Progenitor cell of endocrine pancreas (in vitro differentiated cells): ENCODE measurements around the gene FCHSD2. TPM values are rescaled to one million over a fixed set of nuclear protein-coding genes. Genes with fewer than 3 reads are reported as not detected.

Experiments
- DNase-seq: peaks from one replicate; pipeline ENCODE4 v3.0.0; 2021; ENCODE audit warnings: low spot score; ENCODE audit not compliant: unreplicated experiment
- H3K27ac Mint-ChIP-seq: 2 replicates; pipeline ENCODE4 v1.8.0; 2021; ENCODE audit warnings: mild to moderate bottlenecking, moderate library complexity, mixed read lengths
- H3K27me3 Mint-ChIP-seq: 2 replicates; pipeline ENCODE4 v1.8.0; 2021; ENCODE audit warnings: mixed read lengths
- H3K36me3 Mint-ChIP-seq: 2 replicates; pipeline ENCODE4 v1.8.0; 2022; ENCODE audit warnings: mixed read lengths; ENCODE audit not compliant: insufficient read depth
- H3K4me1 Mint-ChIP-seq: 2 replicates; pipeline ENCODE4 v1.8.0; 2021; ENCODE audit warnings: low read depth, mixed read lengths
- H3K4me3 Mint-ChIP-seq: 2 replicates; pipeline ENCODE4 v1.8.0; 2021; ENCODE audit warnings: low read depth, mild to moderate bottlenecking, moderate library complexity, mixed read lengths
- H3K9me3 Mint-ChIP-seq: 2 replicates; pipeline ENCODE4 v1.8.0; 2021; ENCODE audit warnings: low read depth, mixed read lengths
- total RNA-seq: library from RNA; stranded (reverse); gene quantifications from 2 replicates; pipeline ENCODE4 v1.2.1, GENCODE V29; 2021
- TF ChIP-seq, protein P1 (sequence below): fragments of 200-600 bp; sonication (generic); IDR thresholded peaks from one replicate; pipeline ENCODE4 v1.5.0; 2021; ENCODE audit warnings: antibody characterized with exemption, mild to moderate bottlenecking; ENCODE audit not compliant: unreplicated experiment

The FCHSD2 gene
- total RNA-seq, 1 donor from 2014 or later = 35.4 TPM

DNA sequence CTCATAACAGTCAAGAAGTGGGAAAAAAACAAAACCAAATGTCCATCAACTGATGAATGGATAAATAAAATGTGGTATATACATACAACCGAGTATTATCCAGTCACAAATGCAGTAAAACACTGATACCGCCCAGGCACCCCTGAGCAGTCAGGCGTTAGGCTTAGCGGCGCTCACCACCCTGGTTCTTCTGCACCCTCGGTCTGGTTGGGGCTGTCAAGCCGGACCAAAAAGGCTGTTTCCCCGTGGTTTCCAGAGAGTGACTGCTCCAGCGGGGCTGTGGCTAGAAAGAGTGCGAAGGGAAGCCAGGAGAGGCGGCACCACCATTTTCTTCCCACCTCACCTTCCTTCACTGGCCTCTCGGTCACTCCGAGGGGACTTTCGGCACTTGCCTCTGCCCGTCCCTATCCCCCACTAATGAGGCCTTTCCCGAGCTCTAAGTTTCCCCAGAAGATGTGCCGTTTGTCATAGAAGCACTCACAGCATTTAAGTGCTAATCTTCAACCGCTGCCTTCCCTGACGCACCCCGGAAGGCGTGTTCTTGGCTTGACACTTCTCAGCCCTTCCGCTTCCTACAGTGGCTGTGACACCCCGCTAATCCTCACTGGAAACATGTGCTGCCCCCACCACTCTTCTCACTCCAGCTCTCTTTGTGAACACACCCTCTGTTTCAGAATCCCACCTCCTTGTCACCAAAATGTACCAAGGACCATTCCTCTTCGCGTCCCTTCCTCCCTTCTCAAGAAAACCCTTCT is 42.4 kb downstream of the FCHSD2 start:
- Mint-ChIP-seq H3K36me3 (peaks cover 11% of the 10 kb centered on the region), H3K4me3 (no peak overlapping the region), H3K27me3 (no peaks in the 10 kb centered on the region), H3K27ac (no peak overlapping the region), H3K4me1 (no peaks in the 10 kb centered on the region), H3K9me3 (peaks cover 2% of the 10 kb centered on the region)
- DNase-seq = no peak
- TF ChIP-seq, protein P1, sequence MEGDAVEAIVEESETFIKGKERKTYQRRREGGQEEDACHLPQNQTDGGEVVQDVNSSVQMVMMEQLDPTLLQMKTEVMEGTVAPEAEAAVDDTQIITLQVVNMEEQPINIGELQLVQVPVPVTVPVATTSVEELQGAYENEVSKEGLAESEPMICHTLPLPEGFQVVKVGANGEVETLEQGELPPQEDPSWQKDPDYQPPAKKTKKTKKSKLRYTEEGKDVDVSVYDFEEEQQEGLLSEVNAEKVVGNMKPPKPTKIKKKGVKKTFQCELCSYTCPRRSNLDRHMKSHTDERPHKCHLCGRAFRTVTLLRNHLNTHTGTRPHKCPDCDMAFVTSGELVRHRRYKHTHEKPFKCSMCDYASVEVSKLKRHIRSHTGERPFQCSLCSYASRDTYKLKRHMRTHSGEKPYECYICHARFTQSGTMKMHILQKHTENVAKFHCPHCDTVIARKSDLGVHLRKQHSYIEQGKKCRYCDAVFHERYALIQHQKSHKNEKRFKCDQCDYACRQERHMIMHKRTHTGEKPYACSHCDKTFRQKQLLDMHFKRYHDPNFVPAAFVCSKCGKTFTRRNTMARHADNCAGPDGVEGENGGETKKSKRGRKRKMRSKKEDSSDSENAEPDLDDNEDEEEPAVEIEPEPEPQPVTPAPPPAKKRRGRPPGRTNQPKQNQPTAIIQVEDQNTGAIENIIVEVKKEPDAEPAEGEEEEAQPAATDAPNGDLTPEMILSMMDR = no peak

DNA sequence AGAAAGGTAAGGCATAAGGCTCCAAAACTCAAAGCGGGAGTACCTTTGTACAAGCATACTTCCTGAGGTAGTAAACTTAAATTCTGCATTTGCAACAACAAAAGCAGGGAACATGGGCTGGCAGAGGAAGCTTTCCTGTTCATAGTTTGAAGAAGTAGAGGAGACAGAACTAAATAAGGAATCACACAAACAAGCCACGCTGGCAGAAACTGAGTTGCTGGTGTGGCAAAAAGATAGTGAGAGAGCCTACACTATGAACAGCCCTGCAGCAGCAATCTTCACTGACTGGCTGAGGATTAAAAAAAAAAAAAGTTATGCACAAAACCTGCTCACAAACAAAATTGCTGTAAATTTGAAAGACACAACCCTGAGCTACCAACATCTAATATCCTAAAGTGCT is 46.5 kb downstream of the FCHSD2 start:
- H3K36me3 Mint-ChIP-seq = peaks cover 9% of the 10 kb centered on the region
- H3K9me3 Mint-ChIP-seq = peaks cover 2% of the 10 kb centered on the region
- H3K27me3 Mint-ChIP-seq = no peaks in the 10 kb centered on the region
- no peak for DNase-seq
- no peak overlapping the region for H3K4me3 Mint-ChIP-seq
- TF ChIP-seq, protein P1 = no peak
- H3K27ac Mint-ChIP-seq = peak overlapping the region; percentile 54
- H3K4me1 Mint-ChIP-seq = no peaks in the 10 kb centered on the region

DNA sequence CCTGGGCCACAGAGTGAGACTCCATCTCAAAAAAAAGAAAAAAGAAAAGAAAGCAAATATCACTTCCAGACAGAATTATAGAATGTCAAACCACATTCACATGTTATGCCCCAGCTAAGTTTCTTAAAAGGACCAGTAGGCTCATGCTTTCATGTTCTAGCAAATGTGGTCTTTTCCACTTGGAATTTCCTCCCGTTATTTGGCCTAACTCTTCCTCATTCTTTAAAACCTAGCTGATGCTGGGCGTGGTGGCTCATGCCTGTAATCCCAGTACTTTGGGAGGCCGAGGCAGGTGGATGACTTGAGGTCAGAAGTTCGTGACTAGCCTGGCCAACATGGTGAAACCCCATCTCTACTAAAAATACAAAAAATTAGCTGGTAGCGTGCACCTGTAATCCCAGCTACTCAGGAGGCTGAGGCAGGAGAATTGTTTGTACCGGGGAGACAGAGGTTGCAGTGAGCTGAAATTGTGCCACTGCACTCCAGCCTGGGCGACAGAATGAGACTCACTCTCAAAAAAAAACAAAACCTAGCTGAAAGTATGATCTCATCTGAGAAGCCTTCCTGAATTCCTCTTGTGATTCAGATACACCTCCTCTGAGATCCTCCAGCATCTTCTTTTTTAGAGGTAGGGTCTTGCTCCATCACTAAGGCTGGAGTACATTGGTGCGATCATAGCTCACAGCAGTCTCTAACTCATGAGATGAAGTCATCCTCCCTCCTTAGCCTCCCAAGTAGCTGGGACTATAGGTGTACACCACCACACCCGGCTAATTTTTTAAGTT is 50.4 kb downstream of the FCHSD2 start:
- TF ChIP-seq, protein P1 = no peak
- H3K4me3 Mint-ChIP-seq = no peak overlapping the region
- no peaks in the 10 kb centered on the region for H3K9me3 Mint-ChIP-seq
- DNase-seq = no peak
- no peak overlapping the region for H3K27ac Mint-ChIP-seq
- H3K4me1 Mint-ChIP-seq = no peaks in the 10 kb centered on the region
- peaks cover 4% of the 10 kb centered on the region for H3K36me3 Mint-ChIP-seq
- H3K27me3 Mint-ChIP-seq = no peaks in the 10 kb centered on the region

DNA sequence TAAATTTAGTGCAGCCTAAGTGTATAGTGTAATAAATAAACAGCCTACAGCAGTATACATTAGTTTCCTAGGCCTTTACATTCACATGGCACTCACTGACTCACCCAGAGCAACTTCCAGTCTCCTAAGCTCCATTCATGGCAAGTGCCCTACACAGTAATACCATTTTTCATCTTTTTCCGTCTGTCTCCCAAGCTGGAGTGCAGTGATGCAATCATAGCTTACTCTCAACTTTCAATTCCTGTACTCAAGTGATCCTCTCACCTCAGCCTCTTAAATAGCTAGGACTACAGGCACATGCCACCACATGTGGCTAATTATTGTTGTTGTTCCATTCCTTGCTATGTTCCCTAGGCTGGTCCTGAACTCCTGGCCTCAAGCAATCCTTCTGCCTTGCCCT is 54.4 kb downstream of the FCHSD2 start:
- TF ChIP-seq, protein P1 = no peak
- Mint-ChIP-seq H3K9me3 (no peaks in the 10 kb centered on the region), H3K27ac (no peak overlapping the region), H3K36me3 (no peaks in the 10 kb centered on the region), H3K27me3 (no peaks in the 10 kb centered on the region), H3K4me1 (peaks cover 2% of the 10 kb centered on the region), H3K4me3 (no peak overlapping the region)
- DNase-seq = no peak

DNA sequence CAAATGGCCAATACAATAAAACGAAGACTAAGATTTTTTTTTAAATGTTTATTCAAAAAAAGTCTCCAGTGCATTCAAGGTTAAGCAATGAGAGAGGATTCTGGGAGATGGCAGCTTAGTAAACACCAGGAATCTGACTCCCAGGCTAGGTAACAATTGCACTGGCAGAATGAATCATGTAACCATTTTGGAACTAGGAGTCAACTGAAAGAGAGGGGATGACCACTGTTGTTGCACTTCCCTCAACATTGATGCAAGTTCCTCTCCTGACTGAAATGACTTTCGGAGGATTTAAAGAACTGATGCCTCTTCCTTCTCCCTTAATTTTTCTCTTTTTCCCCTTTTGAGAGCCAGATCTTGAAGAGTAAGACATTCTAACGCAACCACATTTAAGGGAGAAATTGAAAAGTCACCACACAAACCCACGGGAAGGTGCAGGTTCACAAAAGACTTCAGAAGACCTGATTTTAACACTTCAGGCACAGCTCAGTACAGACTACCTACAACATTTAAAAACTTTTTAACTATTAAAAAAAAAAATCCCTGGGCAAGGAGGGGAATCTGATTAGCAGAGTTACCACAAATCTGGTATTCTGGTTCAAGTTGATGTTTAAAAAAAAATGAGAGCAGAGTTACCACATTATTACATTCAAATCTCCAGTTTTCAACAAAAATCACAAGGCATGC is 56.8 kb downstream of the FCHSD2 start:
- no peak for DNase-seq
- no peak overlapping the region for H3K4me3 Mint-ChIP-seq
- peaks cover 2% of the 10 kb centered on the region for H3K4me1 Mint-ChIP-seq
- no peaks in the 10 kb centered on the region for H3K27me3 Mint-ChIP-seq
- H3K36me3 Mint-ChIP-seq = no peaks in the 10 kb centered on the region
- TF ChIP-seq, protein P1 = no peak
- peak overlapping the region; percentile 1 for H3K27ac Mint-ChIP-seq
- no peaks in the 10 kb centered on the region for H3K9me3 Mint-ChIP-seq
